Endothelial cell (in vitro differentiated cells): ENCODE measurements around the gene CPAMD8. TPM values are rescaled to one million over a fixed set of nuclear protein-coding genes. Genes with fewer than 3 reads are reported as not detected.

Experiments used
- DNase-seq: peaks from one replicate; pipeline ENCODE4 v3.0.0; 2021; ENCODE audit warnings: low spot score
- H3K27ac Mint-ChIP-seq: one replicate; pipeline ENCODE4 v1.8.0; 2021; ENCODE audit warnings: mixed read lengths, inconsistent platforms; ENCODE audit not compliant: unreplicated experiment
- H3K27me3 Mint-ChIP-seq: one replicate; pipeline ENCODE4 v1.8.0; 2021; ENCODE audit warnings: mild to moderate bottlenecking, moderate library complexity, mixed read lengths, inconsistent platforms; ENCODE audit not compliant: unreplicated experiment
- H3K36me3 Mint-ChIP-seq: one replicate; pipeline ENCODE4 v1.8.0; 2021; ENCODE audit warnings: mild to moderate bottlenecking, low read depth, mixed read lengths, inconsistent platforms; ENCODE audit not compliant: unreplicated experiment
- H3K4me1 Mint-ChIP-seq: one replicate; pipeline ENCODE4 v1.8.0; 2021; ENCODE audit warnings: mild to moderate bottlenecking, mixed read lengths, inconsistent platforms; ENCODE audit not compliant: unreplicated experiment
- H3K4me3 Mint-ChIP-seq: one replicate; pipeline ENCODE4 v1.8.0; 2021; ENCODE audit warnings: mild to moderate bottlenecking, mixed read lengths, inconsistent platforms; ENCODE audit not compliant: unreplicated experiment
- H3K9me3 Mint-ChIP-seq: one replicate; pipeline ENCODE4 v1.8.0; 2021; ENCODE audit warnings: mixed read lengths, inconsistent platforms; ENCODE audit not compliant: unreplicated experiment
- total RNA-seq: library from RNA; stranded (reverse); fragmentation: NEBNext Ultra II Directional; extraction: Animal tissue kit (Norgen Biotek cat#: 25700); gene quantifications from one replicate; pipeline ENCODE4 v1.2.1, GENCODE V29; 2021; ENCODE audit not compliant: unreplicated experiment
- TF ChIP-seq, protein P1 (sequence below): fragments of 200-600 bp; sonication (generic); IDR thresholded peaks from one replicate; pipeline ENCODE4 v1.5.0; 2021; ENCODE audit warnings: antibody characterized with exemption; ENCODE audit not compliant: unreplicated experiment

The CPAMD8 gene
- total RNA-seq, 1 donor from 2014 or later: 4.8 TPM

DNA sequence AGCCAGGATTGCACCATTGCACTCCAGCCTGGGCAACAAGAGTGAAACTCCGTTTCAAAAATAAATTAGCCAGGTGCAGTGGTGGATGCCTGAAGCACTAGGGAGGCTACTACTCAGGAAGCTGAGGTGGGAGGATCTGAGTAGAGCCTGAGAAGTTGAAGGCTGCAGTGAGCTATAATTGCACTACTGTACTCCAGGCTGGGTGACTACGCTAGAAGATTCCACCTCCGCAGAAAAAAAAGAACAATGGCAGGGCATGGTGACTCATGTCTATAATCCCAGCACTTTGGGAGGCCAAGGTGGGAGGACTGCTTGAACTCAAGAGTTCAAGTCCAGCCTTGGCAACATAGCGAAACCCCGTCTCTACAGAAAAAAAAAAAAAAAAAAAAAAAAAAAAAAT, 28.1 kb upstream of the CPAMD8 start:
- Mint-ChIP-seq H3K4me1 (no peaks in the 10 kb centered on the region), H3K27ac (no peak overlapping the region), H3K36me3 (peaks cover 28% of the 10 kb centered on the region), H3K27me3 (peaks cover 2% of the 10 kb centered on the region), H3K4me3 (no peak overlapping the region), H3K9me3 (peaks cover 7% of the 10 kb centered on the region)
- DNase-seq: no peak
- TF ChIP-seq, protein P1, sequence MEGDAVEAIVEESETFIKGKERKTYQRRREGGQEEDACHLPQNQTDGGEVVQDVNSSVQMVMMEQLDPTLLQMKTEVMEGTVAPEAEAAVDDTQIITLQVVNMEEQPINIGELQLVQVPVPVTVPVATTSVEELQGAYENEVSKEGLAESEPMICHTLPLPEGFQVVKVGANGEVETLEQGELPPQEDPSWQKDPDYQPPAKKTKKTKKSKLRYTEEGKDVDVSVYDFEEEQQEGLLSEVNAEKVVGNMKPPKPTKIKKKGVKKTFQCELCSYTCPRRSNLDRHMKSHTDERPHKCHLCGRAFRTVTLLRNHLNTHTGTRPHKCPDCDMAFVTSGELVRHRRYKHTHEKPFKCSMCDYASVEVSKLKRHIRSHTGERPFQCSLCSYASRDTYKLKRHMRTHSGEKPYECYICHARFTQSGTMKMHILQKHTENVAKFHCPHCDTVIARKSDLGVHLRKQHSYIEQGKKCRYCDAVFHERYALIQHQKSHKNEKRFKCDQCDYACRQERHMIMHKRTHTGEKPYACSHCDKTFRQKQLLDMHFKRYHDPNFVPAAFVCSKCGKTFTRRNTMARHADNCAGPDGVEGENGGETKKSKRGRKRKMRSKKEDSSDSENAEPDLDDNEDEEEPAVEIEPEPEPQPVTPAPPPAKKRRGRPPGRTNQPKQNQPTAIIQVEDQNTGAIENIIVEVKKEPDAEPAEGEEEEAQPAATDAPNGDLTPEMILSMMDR: no peak

DNA sequence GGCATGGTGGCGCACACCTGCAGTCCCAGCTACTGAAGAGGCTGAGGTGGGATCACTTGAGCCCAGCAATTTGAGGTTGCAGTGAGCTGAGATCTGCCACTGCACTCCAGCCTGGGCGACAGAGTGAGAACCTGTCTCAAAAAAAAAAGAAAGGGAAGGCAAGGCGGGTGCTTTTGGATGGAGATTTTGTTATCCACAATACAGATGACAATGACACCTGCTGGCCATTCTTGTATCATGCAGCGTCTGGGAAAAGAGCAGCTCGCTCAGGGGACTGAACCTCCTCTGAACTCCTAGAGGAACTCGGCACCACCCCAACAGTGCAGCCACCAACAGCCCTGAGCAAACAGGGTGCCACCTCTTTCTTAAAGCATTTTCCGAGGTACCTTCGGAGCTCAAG, 25.8 kb upstream of the CPAMD8 start:
- Mint-ChIP-seq H3K27me3 (peaks cover 2% of the 10 kb centered on the region), H3K4me1 (no peaks in the 10 kb centered on the region), H3K36me3 (peaks cover 5% of the 10 kb centered on the region), H3K27ac (no peak overlapping the region), H3K9me3 (no peaks in the 10 kb centered on the region), H3K4me3 (no peak overlapping the region)
- peak; percentile 58 for DNase-seq
- TF ChIP-seq, protein P1: peak; percentile 62

DNA sequence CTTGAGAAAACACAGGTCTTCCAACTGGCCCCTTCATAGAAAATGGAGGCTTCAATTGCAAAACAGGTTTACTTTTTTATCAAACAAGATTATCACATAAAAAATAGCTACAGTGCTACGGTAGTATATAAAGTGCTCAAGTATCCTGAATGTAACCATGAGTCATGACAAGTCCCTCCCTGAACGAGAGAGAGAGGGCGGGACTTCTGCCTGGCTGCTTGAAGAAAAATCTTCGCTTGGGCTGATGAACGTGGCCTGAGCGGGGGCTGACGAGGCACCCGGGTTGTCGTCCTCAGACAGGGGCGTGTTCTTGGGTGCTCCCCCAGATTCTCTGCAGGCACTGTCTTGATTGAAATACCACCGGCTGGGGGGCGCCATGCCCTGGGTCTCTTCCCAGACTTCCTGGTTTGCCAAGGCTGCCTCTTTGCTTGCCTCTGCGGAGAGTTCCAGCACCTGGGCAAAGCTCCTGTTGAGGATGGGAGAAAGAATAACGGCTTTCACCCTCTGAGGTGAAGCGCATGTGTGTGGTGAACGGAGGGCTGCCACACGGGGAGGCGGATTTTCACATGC, 23.2 kb upstream of the CPAMD8 start:
- Mint-ChIP-seq H3K36me3 (peaks cover 5% of the 10 kb centered on the region), H3K27ac (no peak overlapping the region), H3K4me3 (no peak overlapping the region), H3K9me3 (no peaks in the 10 kb centered on the region), H3K4me1 (no peaks in the 10 kb centered on the region), H3K27me3 (peaks cover 4% of the 10 kb centered on the region)
- no peak for DNase-seq
- TF ChIP-seq, protein P1: no peak

DNA sequence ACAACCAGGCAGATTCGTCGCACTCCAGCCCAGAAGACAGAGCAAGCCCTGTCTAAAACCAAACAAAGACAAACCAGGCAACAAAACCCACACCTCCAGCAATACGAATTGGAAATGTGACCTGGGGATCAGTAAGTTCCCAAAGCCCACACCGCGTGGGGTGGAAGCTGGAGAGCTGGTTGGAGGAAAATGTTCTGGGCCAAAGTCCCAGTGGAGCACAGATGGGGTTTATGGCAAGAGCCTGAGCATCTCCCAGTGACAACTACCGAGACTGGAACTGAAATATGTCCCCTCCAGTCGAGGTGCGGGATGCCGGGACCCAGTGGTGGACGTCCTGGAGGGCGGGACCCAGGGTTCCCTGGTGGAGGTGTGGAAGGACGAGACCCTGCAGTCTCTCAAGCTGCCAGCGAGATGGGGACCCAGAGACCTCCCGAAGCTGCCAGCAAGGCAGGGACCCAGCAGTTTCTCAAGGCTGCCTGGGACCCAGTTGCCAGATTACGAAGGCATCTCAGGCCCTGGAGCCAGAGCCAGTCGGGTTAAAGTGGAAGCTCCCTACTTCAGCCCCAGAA, 22.4 kb upstream of the CPAMD8 start:
- Mint-ChIP-seq H3K36me3 (peaks cover 5% of the 10 kb centered on the region), H3K27me3 (peaks cover 4% of the 10 kb centered on the region), H3K27ac (no peak overlapping the region), H3K4me1 (no peaks in the 10 kb centered on the region), H3K4me3 (no peak overlapping the region), H3K9me3 (no peaks in the 10 kb centered on the region)
- DNase-seq: no peak
- TF ChIP-seq, protein P1: no peak

DNA sequence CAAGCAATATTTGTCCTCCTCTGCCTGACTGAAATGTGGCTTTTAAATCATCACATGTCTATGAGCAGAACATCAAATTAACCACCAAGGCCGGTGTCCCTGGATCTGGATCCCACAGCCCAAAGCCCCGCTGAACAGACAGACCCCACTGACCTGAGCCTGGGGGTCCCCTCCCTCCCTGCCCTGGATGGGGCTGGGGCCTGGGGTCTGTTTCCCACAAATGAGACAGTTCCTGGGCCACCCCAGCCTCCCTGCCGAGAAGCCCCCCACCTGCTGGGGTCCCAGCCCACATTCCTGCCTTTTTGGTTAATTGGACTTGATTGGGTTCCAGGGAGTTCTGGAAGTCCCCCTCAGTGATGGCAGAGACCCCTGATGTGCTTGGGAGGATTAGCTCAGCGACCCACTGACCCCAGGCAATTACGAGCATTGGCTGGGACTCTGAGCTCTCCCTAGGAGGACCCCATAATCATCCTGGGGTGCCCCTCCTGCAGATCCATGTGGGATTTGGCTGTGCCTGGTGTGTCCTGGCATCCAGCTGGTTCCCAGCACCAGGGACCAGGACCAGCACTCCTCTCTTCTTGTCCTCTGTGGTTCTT, 19.4 kb upstream of the CPAMD8 start:
- H3K9me3 Mint-ChIP-seq: no peaks in the 10 kb centered on the region

More for the DNA sequence above, 19.4 kb upstream of the CPAMD8 start:
- DNase-seq: no peak
- Mint-ChIP-seq H3K4me3 (no peak overlapping the region), H3K27me3 (peaks cover 5% of the 10 kb centered on the region), H3K36me3 (no peaks in the 10 kb centered on the region), H3K4me1 (peaks cover 7% of the 10 kb centered on the region), H3K27ac (peak overlapping the region; percentile 48)
- TF ChIP-seq, protein P1: no peak
